NCI-H1092 (cell line): Measurements from ENCODE around the gene SCRN2.
A peak's percentile ranks its signal among the peaks of the same experiment; 100 is the strongest.

ENCODE experiments used
- DNase-seq: peaks from one replicate; lab custom pipeline; 2025; lab: John Stamatoyannopoulos, UW

SCRN2 gene

DNA sequence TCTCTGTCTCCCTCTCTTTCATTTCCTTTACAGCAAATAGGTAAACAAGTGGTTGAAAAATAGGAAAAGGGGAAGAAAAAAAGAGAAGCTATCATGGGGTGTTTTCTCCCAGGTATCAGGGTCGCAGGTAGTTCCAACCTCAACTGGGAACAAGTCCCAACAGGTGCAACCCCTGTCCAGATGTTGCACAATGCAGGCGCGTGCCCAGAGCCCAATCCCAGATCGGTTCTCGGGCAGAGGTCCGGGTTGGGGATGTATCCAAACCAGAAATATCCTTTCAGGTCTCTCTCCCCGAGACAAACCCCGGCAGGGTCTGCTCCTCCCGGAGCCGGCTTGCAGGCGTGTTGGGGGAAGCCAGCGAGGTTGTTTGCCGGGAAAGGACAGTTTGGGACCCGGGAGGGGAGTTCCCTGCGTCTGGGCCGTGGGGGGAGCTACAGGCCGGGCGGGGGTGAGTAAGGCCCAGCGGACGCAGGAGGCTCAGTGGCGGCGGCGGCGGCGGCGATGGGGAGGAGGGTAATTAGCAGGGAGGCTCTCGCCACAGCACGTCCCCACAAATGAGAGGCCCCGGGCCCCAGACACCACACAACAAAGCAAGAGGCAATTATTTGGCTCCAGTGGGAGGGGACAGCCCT lies 31.1 kb upstream of the SCRN2 start:
- DNase-seq = no peak

DNA sequence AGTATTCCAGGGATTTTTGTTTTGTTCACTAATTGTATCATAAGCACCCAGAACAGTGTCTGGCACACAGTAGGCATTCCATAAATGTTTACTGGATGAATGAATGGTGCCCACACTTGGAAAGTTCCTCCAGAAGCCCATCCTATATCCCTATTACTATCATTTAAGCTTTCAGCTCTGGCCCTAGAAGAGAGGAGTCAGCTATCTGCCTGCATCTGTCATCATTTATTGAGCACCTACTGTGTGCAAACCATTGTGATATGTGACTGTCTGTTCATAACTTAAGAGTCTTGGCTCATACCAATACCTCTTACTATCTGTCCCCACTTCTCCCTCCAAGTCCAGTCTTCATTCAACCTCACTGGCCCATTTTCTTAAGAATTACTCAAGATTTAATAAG lies 30.0 kb upstream of the SCRN2 start:
- no peak for DNase-seq

DNA sequence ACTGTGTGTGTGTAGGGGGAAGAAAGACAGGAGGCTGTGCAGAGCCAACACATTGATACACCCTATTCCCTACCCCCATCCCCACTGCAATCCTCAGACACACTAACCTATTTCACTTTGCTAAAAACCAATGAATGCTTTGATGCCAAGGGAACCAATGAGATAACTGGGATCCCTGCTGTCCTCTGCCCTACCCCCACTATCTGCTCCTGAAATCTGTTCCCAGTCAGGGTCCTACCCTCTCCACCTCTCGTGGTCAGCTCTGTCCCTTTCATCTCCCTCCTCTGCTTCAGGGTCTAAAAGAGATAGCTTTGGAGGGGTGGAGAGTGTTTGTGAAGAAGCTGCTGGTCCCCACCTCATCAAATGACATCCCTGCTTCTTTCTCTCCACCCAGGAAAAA lies 29.0 kb upstream of the SCRN2 start:
- DNase-seq = no peak

DNA sequence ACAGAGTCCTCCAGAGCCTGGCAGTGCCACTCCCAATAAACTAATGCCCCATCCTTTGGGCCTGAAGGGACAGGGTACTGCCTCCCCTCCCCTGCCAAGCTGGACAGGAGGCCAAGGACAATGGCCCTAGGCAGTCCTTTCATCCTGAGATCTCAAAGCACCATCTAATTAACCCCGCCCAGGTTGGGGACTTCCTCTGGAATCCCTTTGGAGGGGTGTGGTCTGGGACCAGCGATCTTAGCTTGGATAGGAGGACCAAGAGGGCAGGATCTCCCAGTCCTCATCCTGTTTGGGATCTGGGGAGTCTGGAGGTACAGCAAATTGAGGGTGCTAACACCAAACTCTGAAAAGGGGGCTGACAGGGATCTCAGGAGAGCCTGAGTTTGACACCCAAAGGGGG lies 28.0 kb upstream of the SCRN2 start:
- DNase-seq = no peak

DNA sequence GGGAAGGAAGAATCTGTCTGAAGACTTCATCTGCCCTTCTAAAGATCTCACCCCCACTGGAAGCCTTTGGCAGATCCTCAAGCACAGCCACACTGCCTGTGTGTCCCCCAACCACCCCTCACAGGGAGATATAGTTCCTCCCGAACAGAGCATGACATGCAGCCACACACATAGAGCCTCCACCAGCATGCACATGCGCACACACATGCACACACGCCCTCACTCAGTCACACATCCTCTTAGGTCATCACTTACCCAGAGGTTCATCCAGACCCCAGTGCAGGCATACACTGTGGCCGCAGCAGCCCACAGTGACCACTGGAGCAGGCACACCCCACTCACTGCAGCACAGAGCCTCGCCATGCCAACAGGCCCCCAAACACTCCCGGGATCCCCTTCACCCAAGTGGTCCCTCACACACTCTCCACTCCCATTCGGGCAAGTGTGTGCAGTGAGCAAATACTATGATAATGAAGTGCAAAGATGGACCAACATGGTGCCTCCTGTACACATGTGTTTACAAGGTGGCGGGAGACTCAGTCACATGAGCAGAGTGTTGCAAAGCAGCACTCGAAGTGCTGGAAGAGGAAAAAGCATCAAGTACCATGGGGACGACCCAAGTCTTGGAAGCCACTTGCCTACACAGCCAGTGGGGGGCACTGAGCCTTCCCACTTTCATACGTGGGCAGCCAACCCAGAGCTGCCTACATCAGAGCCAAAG lies 26.9 kb upstream of the SCRN2 start:
- no peak for DNase-seq

DNA sequence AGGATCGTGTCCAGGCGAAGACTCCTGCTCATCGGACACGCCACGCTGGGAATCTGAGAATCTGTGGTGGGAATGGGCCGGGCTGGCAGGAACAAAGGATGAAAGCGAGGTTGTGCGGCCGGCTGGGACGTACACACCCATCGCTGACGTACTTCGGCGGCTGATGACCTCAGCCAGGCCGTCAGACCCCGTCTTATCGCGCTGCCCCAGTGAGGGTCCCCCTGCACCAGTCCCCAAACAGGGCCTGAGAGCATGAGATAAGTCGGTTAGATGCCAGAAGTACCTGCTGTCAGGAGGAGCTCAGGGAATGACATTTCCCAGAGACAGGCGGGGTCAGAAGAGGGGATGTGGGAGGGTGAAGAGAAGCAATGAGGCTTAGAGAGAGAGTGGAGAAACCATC lies 25.9 kb upstream of the SCRN2 start:
- DNase-seq = no peak

DNA sequence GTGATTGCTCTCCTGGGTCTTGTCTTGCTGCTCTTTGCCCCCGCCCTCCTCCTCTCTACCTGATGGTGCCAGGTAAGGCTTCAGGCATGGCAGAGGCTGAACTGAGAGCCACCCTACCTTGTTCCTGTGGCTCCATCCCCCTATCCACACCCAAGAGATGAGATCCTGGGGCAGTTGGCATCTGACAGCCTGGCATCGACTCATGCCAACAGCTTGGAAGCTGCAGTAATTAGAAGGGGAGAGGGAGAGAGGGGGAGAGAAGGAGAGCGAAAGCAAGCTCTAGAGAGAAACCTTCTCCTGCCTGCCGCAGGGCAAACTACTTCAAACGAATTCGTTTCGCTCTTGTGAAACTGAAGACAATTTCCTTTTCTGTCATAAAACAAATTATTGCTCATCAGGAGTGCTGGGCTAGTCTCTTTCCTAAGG lies 23.7 kb upstream of the SCRN2 start:
- DNase-seq = no peak

DNA sequence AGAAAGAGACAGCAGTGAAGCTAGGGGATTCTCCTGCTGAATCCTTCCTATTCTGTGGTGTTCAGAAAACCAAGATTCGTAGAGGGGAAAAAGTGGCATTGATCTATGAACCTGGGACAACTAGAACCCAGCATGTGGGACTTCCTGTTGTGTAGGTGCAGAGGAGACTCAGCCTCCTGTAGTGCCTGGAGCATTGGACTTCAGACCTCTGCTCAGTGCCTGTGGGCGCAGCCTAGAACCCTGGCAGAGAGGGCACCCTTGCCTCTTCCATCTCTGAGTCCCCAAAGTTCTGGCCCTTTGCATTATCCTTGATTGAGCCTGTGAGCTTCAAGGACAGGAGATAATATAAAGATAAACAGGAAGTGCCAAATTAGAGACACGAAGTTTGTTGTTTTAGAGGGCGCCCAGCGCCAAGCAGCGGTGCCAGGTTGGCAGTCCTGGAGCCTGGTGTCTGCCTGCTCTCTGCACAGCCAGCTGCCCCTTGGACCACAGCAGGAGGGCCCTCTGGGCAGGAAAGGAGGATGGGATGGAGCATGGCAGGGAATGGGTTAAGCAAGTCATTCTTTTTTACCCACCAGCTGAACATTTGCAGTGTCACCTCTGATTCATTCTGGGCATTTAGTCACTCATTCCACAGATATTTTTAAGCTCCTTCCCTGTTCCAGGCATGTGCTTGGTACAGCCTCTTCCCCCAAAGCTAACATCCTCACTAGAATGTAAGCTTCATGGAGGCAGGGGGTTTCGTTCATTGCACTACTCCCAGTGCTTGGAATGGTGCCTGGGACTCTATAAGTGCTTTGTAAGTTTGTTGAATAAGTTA lies 21.8 kb upstream of the SCRN2 start:
- no peak for DNase-seq

DNA sequence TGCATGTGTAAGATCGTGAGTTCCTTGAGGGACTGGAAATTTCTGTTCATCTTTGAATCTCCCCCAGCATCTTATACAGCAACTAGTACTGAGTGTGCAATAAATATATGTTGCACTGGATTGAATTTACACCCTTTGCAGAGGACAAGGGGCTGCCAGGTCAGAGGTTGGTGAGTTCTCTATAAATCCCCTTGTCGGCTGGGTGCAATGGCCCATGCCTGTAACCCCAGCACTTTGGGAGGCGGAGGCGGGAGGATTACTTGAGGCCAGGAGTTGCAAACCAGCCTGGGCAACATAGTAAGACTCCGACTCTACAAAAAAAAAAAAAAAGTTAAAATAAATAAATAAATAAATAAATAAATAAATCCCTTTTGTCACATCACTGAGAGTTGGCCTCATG lies 19.3 kb upstream of the SCRN2 start:
- no peak for DNase-seq

DNA sequence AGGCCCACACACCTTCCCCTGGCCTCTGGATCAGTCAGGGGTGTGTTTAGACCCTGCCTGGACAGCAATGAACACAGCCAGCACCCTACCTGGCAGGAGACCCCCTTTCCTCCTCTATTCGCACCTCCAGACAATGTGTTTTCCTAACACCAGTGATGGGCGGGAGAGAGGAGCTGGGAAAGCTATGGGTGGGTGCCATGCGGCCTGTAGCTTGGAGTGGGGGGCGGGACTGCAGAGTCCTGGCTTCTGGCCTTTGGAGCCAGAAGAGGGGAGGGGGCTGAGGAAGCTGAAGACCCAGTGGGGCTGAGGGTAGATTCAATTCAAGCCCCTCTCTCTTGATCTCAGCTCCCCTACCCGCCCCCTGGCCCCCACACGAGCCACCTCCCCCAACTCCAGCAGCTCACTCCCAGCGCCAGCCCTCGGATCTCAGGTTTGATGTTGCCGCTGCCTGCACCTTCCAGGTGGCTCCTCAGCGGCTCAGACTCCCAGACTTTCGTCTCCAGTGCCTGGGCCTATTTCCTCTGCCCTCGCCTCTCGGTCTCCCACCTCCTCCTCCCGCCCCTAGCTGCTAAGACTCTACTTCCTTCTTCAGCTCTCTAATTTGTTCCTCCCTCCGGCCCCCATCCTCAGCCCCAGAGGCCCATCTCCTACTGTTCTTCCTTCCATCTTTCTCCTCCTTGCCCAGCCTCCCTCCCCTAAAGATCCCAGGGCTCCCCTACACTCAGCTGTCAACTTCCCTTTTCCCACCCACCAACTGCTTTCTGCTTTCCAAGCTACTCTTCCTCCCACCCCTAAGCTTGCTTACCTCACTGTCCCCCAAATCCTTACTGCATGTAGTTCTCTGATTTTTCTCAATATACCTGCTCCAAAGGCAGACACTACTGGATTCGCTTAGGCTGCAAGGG lies 16.7 kb upstream of the SCRN2 start:
- DNase-seq = no peak

DNA sequence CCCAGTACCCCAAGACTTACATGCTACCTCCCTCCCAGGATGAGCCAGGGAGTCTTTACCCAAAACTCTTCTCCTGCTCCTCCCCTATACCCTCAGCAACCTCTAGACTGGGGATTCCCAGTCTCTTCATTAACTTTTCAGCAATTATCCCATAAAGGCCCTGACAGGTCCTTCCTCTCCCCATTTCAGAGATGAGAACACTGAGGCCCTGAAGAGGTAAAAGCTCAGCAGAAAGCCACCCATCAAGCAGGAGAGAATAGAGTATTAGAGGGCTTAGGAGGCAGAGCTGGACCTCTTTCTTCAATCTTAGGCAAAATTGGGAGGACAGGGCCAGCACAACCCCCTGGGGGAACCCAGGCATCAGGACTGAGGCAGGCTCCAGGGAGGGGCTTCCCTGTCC lies 15.8 kb upstream of the SCRN2 start:
- DNase-seq = no peak

DNA sequence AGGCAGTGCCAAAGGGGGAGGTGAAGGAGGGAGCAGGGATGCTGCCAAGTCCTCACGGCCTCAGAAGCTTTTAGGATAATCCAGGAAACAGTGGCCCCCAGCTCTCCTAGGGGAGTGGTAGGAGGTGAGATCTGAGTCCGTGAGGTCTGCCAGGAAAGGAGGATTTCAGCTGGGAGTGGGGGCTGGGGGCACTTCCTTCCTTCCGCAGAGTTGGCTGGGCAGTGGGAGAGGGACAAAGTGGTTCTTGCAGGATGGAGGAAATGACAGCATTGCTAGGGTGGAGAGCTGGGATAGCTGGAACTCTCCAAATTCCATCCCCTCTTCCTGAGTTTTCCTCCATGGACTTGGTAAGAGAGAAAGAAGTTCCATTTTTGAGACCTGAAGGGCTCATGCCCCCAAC lies 14.7 kb upstream of the SCRN2 start:
- no peak for DNase-seq

DNA sequence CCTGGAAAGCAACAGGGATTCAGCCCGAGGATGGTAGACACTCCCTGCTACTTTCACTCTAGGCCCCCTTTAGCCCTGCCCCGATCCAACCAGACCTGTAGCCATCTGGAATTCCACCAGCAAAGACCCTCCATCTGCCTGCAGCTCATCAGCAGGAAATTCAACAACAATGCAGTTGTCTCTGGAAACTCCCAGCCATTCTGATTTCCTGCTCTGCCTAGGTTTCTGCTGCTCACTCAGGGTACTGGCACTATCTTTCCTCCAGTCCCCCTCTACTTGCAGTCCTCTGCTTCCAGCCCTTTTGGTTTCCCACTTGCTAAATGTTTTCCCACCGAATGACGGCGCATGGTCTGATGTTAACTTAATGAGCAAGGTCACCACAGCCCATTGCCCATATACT lies 12.5 kb upstream of the SCRN2 start:
- DNase-seq = no peak

DNA sequence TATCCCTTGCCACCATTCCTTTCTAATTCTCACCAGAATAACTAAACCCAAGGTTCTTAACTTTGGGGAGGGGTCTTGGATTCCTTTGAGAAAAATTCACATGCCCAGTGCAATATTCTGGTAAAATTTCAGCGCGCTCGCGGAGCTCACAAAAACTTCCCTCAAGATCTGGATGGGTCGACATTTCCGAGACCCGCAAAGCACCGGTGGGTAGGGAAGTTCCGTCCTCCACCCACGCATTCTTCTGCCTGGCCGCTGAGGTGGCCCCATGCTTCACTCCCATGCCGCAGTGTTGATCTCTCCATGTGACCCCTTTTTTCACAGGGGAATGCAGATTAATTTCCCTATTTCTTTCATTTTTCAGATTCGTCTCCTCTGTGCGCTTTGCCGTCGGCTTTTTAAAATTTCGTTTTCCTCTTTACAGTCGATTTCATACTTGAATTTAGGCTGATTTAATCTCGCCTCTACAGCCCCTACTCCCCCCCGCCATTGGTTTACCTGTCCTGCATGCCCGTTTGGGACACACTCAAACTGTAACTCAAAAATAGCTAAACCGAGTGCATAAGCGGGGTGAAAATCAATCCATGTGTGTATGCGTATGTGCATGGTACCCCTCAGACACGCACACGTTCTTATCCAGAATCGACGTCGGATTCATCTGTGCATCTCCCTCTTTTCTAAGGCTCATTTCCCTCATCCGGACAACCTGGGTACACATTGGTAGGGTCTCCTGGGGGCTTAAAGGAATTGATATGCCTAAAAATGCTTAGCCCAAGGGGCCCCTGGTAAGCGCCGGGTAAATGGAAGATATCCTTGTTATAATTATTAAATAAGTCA lies 11.3 kb upstream of the SCRN2 start:
- no peak for DNase-seq

DNA sequence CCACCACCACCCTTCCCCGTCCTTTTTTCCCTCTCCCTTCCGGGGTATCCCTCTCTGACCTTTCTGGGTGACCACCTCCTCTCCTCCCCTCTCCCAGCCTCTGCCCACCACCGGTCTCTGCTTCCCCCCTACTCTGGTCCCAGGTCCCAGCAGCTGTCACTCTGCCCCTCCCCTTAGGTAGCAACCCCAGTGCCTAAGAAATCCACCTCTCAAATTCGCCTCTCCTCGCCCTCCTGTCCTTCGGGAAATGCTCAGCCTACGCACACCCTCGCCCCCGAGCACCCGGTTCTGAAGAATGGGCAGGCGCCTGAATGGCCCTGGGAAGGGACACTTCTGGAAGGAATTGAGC lies 10.7 kb upstream of the SCRN2 start:
- no peak for DNase-seq

DNA sequence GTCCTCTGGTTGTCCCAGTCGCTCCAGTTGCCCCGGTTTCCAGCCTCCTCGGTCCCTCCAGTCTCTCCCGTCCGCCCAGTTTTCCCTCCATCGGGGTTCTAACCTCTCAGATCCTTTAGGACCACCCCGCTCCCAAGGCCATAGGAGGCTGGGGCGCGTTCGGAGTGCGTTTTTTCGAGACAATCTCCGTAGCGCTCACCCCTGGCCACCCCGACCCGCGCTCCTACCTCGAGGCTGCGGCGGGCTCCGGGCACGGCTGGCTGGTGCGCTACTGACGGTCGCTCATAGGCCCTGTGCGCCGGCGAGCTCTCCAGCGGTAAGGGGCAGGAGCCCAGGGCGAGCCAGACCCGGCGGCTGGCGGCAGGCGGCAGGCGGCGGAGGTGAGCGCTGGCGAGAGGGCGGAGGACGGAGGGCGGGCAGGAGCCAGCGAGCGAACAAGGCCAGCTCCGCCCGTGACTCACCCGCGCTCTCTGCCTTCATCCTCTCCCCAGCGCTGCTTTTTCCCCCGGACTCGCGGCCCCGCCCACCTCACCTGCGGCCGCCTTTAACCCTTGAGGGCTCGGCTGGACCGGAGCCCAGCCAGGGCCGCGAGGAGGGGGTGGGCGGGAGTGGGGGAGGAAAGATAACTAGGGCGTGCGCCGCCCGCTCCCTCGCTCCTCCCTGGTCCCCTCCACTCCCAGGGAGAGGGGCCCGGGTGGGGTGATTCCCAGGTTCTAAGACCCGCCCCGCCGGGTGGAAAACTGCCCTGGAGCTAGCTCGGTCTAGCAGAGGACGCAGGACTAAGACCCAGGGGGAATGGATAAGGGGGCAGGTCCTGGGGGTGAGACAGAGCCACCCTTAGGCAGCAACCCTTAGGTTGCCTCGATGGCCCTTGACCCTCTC lies 9.9 kb upstream of the SCRN2 start, which contains the start of gene SP6:
Gene SP6 (minus strand): TSS at position 472 of the 882 bp plus-strand sequence. CDS start 2,734 bp downstream, outside the sequence.
- peak; percentile 37 for DNase-seq

DNA sequence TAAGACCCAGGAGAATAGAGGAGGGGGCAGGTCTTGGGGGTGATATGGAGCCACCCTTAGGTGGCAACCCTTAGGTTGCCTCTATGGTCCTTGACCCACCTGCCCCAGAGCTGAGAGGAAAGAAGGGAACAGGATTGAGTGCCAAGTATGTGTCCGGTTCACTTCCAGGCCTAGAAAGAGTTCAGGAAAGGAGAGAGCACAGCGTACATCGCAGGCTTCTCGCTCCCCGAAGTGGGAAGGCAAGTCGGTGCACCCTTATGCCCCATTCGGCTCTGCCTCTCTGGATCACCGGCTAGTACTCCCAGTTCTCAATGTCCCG lies 9.3 kb upstream of the SCRN2 start:
- DNase-seq = no peak

DNA sequence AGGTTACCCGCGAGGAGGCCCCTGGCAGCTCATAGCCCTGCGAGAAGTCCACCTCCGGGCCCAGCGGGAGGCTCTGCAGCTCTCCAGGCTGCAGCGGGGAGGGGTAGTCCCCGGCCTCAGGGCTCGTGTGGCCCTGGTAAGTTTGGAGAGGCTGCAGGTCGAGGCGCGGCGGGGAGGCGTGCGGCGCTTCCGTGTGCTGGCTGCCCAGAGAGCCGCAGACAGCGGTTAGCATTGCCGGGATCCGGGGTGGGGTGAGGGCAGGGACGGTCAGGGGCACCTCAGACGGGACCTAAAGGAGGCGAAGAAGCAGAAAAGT lies 7.1 kb upstream of the SCRN2 start:
- no peak for DNase-seq

DNA sequence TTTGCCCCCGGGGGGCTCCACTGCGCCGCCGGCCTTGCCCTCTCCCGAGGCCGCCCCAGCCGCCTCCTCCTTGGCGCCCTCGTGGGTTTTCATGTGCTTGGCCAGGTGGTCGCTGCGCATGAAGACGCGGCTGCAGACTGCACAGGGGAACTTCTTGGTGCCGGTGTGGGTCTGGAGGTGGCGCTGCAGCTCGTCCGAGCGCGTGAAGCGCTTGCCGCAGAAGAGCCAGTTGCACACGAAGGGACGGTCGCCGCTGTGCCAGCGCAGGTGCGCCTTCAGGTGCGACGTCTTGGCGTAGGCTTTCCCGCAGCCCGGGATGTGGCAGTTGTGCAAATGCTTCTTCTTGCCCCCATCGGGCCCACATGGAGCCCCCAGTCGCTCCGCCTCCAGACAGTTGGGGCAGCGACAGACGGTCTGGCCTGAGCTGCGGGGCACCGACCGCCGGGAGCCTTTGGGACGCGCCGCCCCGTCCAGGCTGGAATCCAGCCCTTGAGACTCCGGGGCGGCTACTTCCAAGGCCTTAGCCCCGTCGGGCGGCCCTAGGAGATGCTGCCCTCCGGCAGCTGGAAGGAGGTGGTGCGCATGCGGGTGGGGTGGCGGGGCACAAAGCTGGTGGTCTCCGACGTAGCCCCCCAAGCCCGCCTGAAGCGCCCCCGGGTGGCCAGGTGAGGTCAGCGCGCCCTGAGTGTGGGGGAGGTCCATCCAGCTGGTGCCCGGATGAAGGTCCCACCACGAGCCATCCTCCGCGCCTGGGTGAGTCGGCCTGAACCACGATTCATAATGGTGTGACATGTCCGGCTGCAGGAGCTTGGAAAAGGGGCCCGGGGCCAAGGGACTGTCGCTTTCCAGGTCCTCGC lies 6.5 kb upstream of the SCRN2 start:
- DNase-seq = no peak
